Measurements from ENCODE around the gene NPR2.

The NPR2 gene

GRCh38 chr9:35795695-35796094, 4.3 kb downstream of the NPR2 start:
- no peak for TF ChIP-seq CTCF (conservative IDR thresholded peaks at IDR 0.05; ENCODE audit: low read depth, low read length)
- no peak overlapping the region for H3K4me3 ChIP-seq (ENCODE audit: low read length)
- DNase-seq (ENCODE audit: low read depth), result no peak

GRCh38 chr9:35797311-35798109, 6.1 kb downstream of the NPR2 start:
- TF ChIP-seq CTCF (conservative IDR thresholded peaks at IDR 0.05; ENCODE audit: low read depth, low read length), result no peak
- no peak overlapping the region for H3K4me3 ChIP-seq (ENCODE audit: low read length)
- DNase-seq (ENCODE audit: low read depth), result no peak

GRCh38 chr9:35798658-35799374, 7.4 kb downstream of the NPR2 start:
- H3K4me3 ChIP-seq (ENCODE audit: low read length), result no peak overlapping the region
- TF ChIP-seq CTCF (conservative IDR thresholded peaks at IDR 0.05; ENCODE audit: low read depth, low read length), result no peak
- DNase-seq (ENCODE audit: low read depth), result no peak

- no peak overlapping the region for H3K4me3 ChIP-seq (ENCODE audit: low read length)
- DNase-seq (ENCODE audit: low read depth), result no peak
- TF ChIP-seq CTCF (conservative IDR thresholded peaks at IDR 0.05; ENCODE audit: low read depth, low read length), result no peak
These were observed 9.1 kb downstream of the NPR2 start for GRCh38 chr9:35800530-35800929.

- no peak for DNase-seq (ENCODE audit: low read depth)
- H3K4me3 ChIP-seq (ENCODE audit: low read length), result no peak overlapping the region
- no peak for TF ChIP-seq CTCF (conservative IDR thresholded peaks at IDR 0.05; ENCODE audit: low read depth, low read length)
These were observed 10.1 kb downstream of the NPR2 start for GRCh38 chr9:35801328-35802128.

GRCh38 chr9:35806101-35806500, 14.7 kb downstream of the NPR2 start:
- DNase-seq (ENCODE audit: low read depth), result no peak
- TF ChIP-seq CTCF (conservative IDR thresholded peaks at IDR 0.05; ENCODE audit: low read depth, low read length), result no peak
- H3K4me3 ChIP-seq (ENCODE audit: low read length), result no peak overlapping the region

All from retinal pigment epithelial cell (primary cell).